Ishikawa (cell line): ENCODE results near the gene EDC3.

Experiments
- CEBPB ChIP-seq: IDR thresholded peaks from 2 replicates; pipeline ENCODE4 v1.6.1; 2012
- CREB1 ChIP-seq: IDR thresholded peaks from 2 replicates; pipeline ENCODE4 v1.6.1; 2012; ENCODE audit warnings: low read depth
- EGR1 ChIP-seq: IDR thresholded peaks from 2 replicates; pipeline ENCODE4 v1.6.1; 2012
- EP300 ChIP-seq: IDR thresholded peaks from 2 replicates; pipeline ENCODE4 v1.6.1; 2012; ENCODE audit warnings: borderline replicate concordance
- FOXM1 ChIP-seq: IDR thresholded peaks from 2 replicates; pipeline ENCODE4 v1.6.1; 2012; ENCODE audit warnings: low read depth, borderline replicate concordance
- NFIC ChIP-seq: IDR thresholded peaks from 2 replicates; pipeline ENCODE4 v1.6.1; 2012
- RAD21 ChIP-seq: IDR thresholded peaks from 2 replicates; pipeline ENCODE4 v1.6.1; 2012; ENCODE audit warnings: low read depth
- TAF1 ChIP-seq: IDR thresholded peaks from 2 replicates; pipeline ENCODE4 v1.6.1; 2012; ENCODE audit warnings: low read depth, mild to moderate bottlenecking
- TCF12 ChIP-seq: IDR thresholded peaks from 2 replicates; pipeline ENCODE4 v1.6.1; 2012; ENCODE audit warnings: low read depth
- TEAD4 ChIP-seq: IDR thresholded peaks from 2 replicates; pipeline ENCODE4 v1.6.1; 2012
- YY1 ChIP-seq: IDR thresholded peaks from 2 replicates; pipeline ENCODE4 v1.6.1; 2012; ENCODE audit warnings: low read depth
- ZBTB7A ChIP-seq: IDR thresholded peaks from 2 replicates; pipeline ENCODE4 v1.6.1; 2012; ENCODE audit warnings: low read depth
- TF ChIP-seq, protein P1 (sequence below): IDR thresholded peaks from 2 replicates; pipeline ENCODE4 v1.6.1; 2012
- TF ChIP-seq, protein P2 (sequence below): IDR thresholded peaks from 2 replicates; pipeline ENCODE4 v1.6.1; 2012
- TF ChIP-seq, protein P3 (sequence below): IDR thresholded peaks from 2 replicates; pipeline ENCODE4 v1.6.1; 2012; ENCODE audit warnings: low read depth, mild to moderate bottlenecking

EDC3 gene

DNA sequence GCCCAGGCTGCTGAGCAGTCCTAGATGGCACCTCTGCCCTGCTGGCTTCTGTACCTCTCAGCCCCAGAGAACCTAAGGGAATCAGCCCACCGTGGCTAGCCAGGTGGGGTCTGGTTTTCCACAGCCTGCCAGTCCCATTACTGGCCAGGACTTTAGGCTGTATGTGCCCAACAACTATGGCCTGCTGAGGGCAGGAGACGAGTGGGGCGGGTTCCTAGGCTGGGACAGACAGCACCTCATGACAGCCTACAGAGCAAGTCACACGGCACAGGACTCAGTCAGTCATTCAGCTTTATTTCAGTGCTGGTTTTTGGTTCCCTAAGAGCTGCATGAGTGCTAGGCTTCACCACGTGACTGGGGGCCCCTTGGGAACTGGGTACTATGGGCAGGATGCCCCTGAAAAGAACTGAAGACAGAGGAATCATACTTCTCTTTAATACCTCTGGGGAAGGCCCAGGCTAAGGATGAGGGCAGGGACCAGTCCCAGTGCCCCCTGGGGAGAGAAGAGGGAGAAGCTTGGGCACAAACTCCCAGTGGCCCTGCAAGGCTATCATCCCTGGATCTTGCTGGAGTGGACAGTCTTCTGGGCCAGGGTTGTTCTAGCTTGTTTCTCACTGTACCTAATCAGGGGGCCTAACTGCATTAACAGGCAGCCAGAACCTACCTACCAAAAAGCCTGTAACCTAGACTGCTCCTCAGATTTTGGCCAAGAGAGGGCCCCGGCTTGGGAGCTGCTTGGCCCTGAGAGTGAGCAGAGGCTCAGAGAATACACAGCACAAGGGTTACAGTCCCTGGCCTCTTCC is 65.3 kb downstream of the EDC3 start:
- no peak for TF ChIP-seq EGR1
- no peak for TF ChIP-seq RAD21
- TF ChIP-seq NFIC: no peak
- TF ChIP-seq, protein P1, sequence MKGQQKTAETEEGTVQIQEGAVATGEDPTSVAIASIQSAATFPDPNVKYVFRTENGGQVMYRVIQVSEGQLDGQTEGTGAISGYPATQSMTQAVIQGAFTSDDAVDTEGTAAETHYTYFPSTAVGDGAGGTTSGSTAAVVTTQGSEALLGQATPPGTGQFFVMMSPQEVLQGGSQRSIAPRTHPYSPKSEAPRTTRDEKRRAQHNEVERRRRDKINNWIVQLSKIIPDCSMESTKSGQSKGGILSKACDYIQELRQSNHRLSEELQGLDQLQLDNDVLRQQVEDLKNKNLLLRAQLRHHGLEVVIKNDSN: no peak
- TF ChIP-seq FOXM1: no peak
- no peak for TF ChIP-seq CEBPB
- no peak for TF ChIP-seq TAF1
- no peak for TF ChIP-seq YY1
- no peak for TF ChIP-seq EP300
- no peak for TF ChIP-seq CREB1
- TF ChIP-seq ZBTB7A: no peak
- TF ChIP-seq TEAD4: no peak
- TF ChIP-seq, protein P2, sequence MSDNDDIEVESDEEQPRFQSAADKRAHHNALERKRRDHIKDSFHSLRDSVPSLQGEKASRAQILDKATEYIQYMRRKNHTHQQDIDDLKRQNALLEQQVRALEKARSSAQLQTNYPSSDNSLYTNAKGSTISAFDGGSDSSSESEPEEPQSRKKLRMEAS: no peak
- TF ChIP-seq, protein P3, sequence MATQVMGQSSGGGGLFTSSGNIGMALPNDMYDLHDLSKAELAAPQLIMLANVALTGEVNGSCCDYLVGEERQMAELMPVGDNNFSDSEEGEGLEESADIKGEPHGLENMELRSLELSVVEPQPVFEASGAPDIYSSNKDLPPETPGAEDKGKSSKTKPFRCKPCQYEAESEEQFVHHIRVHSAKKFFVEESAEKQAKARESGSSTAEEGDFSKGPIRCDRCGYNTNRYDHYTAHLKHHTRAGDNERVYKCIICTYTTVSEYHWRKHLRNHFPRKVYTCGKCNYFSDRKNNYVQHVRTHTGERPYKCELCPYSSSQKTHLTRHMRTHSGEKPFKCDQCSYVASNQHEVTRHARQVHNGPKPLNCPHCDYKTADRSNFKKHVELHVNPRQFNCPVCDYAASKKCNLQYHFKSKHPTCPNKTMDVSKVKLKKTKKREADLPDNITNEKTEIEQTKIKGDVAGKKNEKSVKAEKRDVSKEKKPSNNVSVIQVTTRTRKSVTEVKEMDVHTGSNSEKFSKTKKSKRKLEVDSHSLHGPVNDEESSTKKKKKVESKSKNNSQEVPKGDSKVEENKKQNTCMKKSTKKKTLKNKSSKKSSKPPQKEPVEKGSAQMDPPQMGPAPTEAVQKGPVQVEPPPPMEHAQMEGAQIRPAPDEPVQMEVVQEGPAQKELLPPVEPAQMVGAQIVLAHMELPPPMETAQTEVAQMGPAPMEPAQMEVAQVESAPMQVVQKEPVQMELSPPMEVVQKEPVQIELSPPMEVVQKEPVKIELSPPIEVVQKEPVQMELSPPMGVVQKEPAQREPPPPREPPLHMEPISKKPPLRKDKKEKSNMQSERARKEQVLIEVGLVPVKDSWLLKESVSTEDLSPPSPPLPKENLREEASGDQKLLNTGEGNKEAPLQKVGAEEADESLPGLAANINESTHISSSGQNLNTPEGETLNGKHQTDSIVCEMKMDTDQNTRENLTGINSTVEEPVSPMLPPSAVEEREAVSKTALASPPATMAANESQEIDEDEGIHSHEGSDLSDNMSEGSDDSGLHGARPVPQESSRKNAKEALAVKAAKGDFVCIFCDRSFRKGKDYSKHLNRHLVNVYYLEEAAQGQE: no peak
- TF ChIP-seq TCF12: no peak

DNA sequence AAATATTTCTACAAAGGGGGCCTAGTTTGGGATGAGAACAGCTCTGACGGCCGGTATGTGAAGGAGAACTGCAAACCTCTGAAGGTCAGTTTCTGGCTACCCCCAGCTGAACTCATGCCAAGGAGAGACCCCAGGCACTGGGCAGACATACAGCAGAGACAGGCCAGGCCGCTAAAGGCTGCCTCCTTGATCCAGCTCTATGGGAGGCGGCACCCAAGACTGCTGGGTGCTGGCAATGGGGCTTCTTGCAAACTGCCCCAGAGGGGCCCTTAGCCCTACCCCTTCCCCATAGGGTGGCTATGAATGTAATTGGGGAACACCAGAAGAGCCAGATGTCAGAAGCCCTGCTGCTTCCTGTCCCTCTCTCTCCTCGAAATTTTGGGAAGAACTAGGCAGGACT is 66.9 kb downstream of the EDC3 start:
- TF ChIP-seq ZBTB7A (no peak), YY1 (no peak), RAD21 (no peak), EGR1 (no peak), TEAD4 (no peak), NFIC (no peak), TAF1 (no peak), TCF12 (no peak), EP300 (no peak), FOXM1 (no peak), CREB1 (no peak), CEBPB (no peak)
- TF ChIP-seq, protein P2: no peak
- TF ChIP-seq, protein P3: no peak
- TF ChIP-seq, protein P1: no peak

DNA sequence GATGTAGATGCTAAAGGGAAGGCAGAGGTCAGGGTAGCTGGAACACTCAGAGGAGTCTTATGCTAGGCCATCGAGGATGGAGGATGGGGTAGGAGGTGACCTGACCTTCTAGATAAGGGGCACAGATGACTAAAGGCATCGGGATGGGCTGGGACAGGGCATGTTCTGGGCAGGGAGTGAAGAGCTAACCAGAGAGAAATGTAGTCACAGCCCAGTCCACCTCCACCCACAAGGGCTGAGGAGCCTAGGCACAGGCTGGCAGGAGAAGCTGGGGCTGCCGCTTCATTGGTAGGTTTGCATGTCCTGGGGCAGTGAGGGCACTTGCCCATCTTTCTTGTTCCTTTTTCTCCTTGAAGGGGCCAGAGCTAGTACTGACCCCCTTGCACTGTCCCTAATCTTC is 67.6 kb downstream of the EDC3 start:
- TF ChIP-seq FOXM1 (no peak), EGR1 (no peak), NFIC (no peak), EP300 (no peak)
- TF ChIP-seq, protein P3: no peak
- TF ChIP-seq, protein P1: no peak

DNA sequence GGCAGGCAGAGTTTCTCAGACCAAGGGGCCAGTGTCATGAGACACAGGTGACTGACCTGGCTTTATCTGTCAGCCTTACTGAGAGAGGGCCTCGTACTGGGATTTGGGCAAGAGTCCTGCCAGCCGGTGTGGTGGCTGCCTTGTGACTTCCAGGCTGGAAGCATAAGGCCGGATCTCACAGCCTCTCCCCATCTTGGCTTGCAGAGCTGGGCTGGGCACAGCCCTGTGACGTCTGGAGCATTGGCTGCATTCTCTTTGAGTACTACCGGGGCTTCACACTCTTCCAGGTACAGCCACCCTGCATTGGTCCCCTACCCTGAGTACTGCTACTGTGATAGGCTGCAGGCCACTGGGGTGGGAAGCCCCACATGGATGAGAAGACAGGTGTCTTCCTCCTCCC is 68.1 kb downstream of the EDC3 start:
- no peak for TF ChIP-seq YY1
- TF ChIP-seq TAF1: no peak
- TF ChIP-seq TCF12: no peak
- TF ChIP-seq, protein P2: no peak
- no peak for TF ChIP-seq EP300
- no peak for TF ChIP-seq NFIC
- TF ChIP-seq, protein P3: no peak
- TF ChIP-seq CEBPB: no peak
- no peak for TF ChIP-seq RAD21
- no peak for TF ChIP-seq FOXM1
- TF ChIP-seq CREB1: no peak
- TF ChIP-seq EGR1: no peak
- TF ChIP-seq ZBTB7A: no peak
